ENCODE data around the gene PTPRZ1. TPM values are rescaled to one million over a fixed set of nuclear protein-coding genes. Genes with fewer than 3 reads are reported as not detected.
A peak's percentile ranks its signal among the peaks of the same experiment; 100 is the strongest.

Gene PTPRZ1
- total and polyA plus RNA-seq, 7 experiments from 2014 or later: not detected

DNA sequence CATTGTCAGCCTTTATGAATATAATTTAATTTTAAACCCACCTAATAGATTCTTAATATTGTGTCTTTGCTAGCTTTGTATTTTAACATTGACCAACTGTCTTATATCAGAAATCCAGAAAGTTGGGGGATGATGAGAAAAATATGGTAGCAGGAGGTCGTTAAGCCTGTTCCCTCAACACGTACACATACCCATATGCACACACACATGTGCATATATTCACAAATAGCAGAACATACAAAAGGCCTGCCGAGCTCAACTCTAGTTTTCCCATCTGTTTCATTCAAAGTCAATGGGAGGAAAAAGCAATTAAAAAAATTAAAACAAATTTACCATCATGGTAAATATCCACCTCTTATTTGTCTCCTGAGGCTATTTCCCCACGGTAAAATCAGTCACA, 25.9 kb upstream of the PTPRZ1 start:
- intact Hi-C loops (cut with micrococcal nuclease): no loop called here
- H3K36me3 ChIP-seq (ENCODE audit: control insufficient read depth in 2 of 3, insufficient read depth in 3 of 3, low read length in 3 of 3): no peaks in the 10 kb centered on the region
- Mint-ChIP-seq H3K4me3 (no peak overlapping the region), H3K9me3 (peaks cover 0 to 33% (median 6%) of the 10 kb centered on the region in 11 donors), H3K4me1 (no peaks in the 10 kb centered on the region), H3K36me3 (no peaks in the 10 kb centered on the region), H3K27me3 (no peaks in the 10 kb centered on the region), H3K27ac (no peak overlapping the region)
- no peaks in the 10 kb centered on the region for H3K4me1 ChIP-seq (ENCODE audit: control insufficient read depth in 2 of 2, insufficient read depth in 2 of 2, low read length in 2 of 2)
- ChIA-PET POLR2A (no interaction called here), CTCF (no interaction called here)
- no peaks in the 10 kb centered on the region for H3K9me3 ChIP-seq (ENCODE audit: control insufficient read depth in 2 of 3, low read length in 3 of 3)
- no peak overlapping the region for H3K27ac ChIP-seq (ENCODE audit: low read depth, low read length)
- no peak overlapping the region for H3K4me3 ChIP-seq (ENCODE audit: low read length)
- no peak for DNase-seq
- H3K27me3 ChIP-seq (ENCODE audit: control insufficient read depth in 2 of 2, insufficient read depth in 2 of 2, low read length in 2 of 2): no peaks in the 10 kb centered on the region
- ATAC-seq: no peak

DNA sequence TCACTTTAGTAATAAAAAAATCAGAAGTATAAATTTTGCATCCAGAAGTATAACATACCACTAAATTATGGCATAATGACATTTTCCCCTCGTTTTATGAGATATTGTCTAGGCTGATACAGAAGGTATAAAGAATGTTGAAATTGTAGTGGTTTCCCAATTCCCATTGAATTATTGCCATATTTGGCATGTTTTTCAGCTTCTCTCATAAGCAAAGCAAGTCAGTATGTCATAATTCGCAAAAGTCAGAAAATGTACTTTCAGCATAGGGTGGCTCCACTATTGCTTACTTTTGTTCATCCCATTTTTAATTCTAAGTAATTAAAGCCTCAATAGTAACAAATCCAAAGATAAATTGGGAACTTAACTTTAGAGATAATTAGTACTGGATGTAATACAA, 19.7 kb upstream of the PTPRZ1 start:
- no peaks in the 10 kb centered on the region for H3K27me3 ChIP-seq (ENCODE audit: control insufficient read depth in 2 of 2, insufficient read depth in 2 of 2, low read length in 2 of 2)
- DNase-seq (no peak), ATAC-seq (no peak)
- no peak overlapping the region for H3K4me3 ChIP-seq (ENCODE audit: low read length)
- H3K27me3 Mint-ChIP-seq: no peaks in the 10 kb centered on the region
- no peak overlapping the region for H3K4me3 Mint-ChIP-seq
- peaks cover 0 to 27% (median 6%) of the 10 kb centered on the region in 11 donors for H3K9me3 Mint-ChIP-seq
- H3K27ac ChIP-seq (ENCODE audit: low read depth, low read length): no peak overlapping the region
- no peaks in the 10 kb centered on the region for H3K36me3 ChIP-seq (ENCODE audit: control insufficient read depth in 2 of 3, insufficient read depth in 3 of 3, low read length in 3 of 3)
- intact Hi-C loops (cut with micrococcal nuclease): no loop called here
- no peaks in the 10 kb centered on the region for H3K36me3 Mint-ChIP-seq
- no peaks in the 10 kb centered on the region for H3K9me3 ChIP-seq (ENCODE audit: control insufficient read depth in 2 of 3, low read length in 3 of 3)
- ChIA-PET CTCF (no interaction called here), POLR2A (no interaction called here)
- H3K4me1 Mint-ChIP-seq: no peaks in the 10 kb centered on the region
- no peaks in the 10 kb centered on the region for H3K4me1 ChIP-seq (ENCODE audit: control insufficient read depth in 2 of 2, insufficient read depth in 2 of 2, low read length in 2 of 2)
- H3K27ac Mint-ChIP-seq: no peak overlapping the region

- H3K27ac ChIP-seq (ENCODE audit: low read depth, low read length): no peak overlapping the region
- no peaks in the 10 kb centered on the region for H3K27me3 ChIP-seq (ENCODE audit: control insufficient read depth in 2 of 2, insufficient read depth in 2 of 2, low read length in 2 of 2)
- Mint-ChIP-seq H3K36me3 (no peaks in the 10 kb centered on the region), H3K4me3 (no peak overlapping the region), H3K27ac (no peak overlapping the region), H3K27me3 (peaks cover 0 to 4% (median 0%) of the 10 kb centered on the region in 5 donors), H3K4me1 (no peaks in the 10 kb centered on the region), H3K9me3 (peaks cover 0 to 7% (median 3%) of the 10 kb centered on the region in 11 donors)
- ChIA-PET POLR2A (no interaction called here), CTCF (no interaction called here)
- H3K36me3 ChIP-seq (ENCODE audit: control insufficient read depth in 2 of 3, insufficient read depth in 3 of 3, low read length in 3 of 3): no peaks in the 10 kb centered on the region
- no peaks in the 10 kb centered on the region for H3K9me3 ChIP-seq (ENCODE audit: control insufficient read depth in 2 of 3, low read length in 3 of 3)
- no peak for DNase-seq
- no peak for ATAC-seq
- H3K4me1 ChIP-seq (ENCODE audit: control insufficient read depth in 2 of 2, insufficient read depth in 2 of 2, low read length in 2 of 2): no peaks in the 10 kb centered on the region
- intact Hi-C loops (cut with micrococcal nuclease): no loop called here
- H3K4me3 ChIP-seq (ENCODE audit: low read length): no peak overlapping the region
Observed at GRCh38 chr7:121860953-121861352, 12.0 kb upstream of the PTPRZ1 start.

- DNase-seq (no peak), ATAC-seq (no peak)
- ChIA-PET POLR2A (no interaction called here), CTCF (no interaction called here)
- no peak overlapping the region for H3K4me3 Mint-ChIP-seq
- Histone ChIP-seq H3K4me1 (ENCODE audit: control insufficient read depth in 2 of 2, insufficient read depth in 2 of 2, low read length in 2 of 2) (no peaks in the 10 kb centered on the region), H3K36me3 (ENCODE audit: control insufficient read depth in 2 of 3, insufficient read depth in 3 of 3, low read length in 3 of 3) (no peaks in the 10 kb centered on the region), H3K27me3 (ENCODE audit: control insufficient read depth in 2 of 2, insufficient read depth in 2 of 2, low read length in 2 of 2) (no peaks in the 10 kb centered on the region), H3K4me3 (ENCODE audit: low read length) (no peak overlapping the region), H3K9me3 (ENCODE audit: control insufficient read depth in 2 of 3, low read length in 3 of 3) (no peaks in the 10 kb centered on the region), H3K27ac (ENCODE audit: low read depth, low read length) (no peak overlapping the region)
- H3K27ac Mint-ChIP-seq: no peak overlapping the region
- H3K9me3 Mint-ChIP-seq: peaks cover 0 to 7% (median 1%) of the 10 kb centered on the region in 11 donors
- H3K4me1 Mint-ChIP-seq: no peaks in the 10 kb centered on the region
- peaks cover 0 to 4% (median 0%) of the 10 kb centered on the region in 5 donors for H3K27me3 Mint-ChIP-seq
- intact Hi-C loops (cut with micrococcal nuclease): no loop called here
- no peaks in the 10 kb centered on the region for H3K36me3 Mint-ChIP-seq
Observed at GRCh38 chr7:121862591-121862990, 10.4 kb upstream of the PTPRZ1 start.

DNA sequence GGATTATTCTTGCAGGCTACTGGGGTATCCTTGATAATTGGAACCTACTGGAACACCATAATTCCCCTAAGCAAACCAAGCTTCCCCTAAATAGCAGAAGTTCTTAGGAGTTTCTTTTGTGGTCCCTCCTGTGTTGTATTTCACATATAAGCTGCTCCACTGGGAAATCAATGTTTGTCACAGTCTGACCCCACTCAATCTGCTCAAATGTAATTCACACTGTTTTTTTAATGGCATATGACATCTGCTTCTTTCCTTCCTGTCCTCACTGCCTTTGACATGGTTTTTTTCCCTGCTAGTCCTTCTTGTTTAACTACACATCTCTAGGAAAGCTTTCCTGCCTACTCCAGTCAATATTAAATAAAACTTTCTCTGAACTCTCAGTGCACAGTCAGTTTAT, 1.8 kb upstream of the PTPRZ1 start:
- peaks cover 0 to 16% (median 3%) of the 10 kb centered on the region in 11 donors for H3K9me3 Mint-ChIP-seq
- intact Hi-C loops (cut with micrococcal nuclease): no loop called here
- Histone ChIP-seq H3K4me1 (ENCODE audit: control insufficient read depth in 2 of 2, insufficient read depth in 2 of 2, low read length in 2 of 2) (no peaks in the 10 kb centered on the region), H3K9me3 (ENCODE audit: control insufficient read depth in 2 of 3, low read length in 3 of 3) (no peaks in the 10 kb centered on the region), H3K4me3 (ENCODE audit: low read length) (no peak overlapping the region), H3K27ac (ENCODE audit: low read depth, low read length) (no peak overlapping the region), H3K36me3 (ENCODE audit: control insufficient read depth in 2 of 3, insufficient read depth in 3 of 3, low read length in 3 of 3) (no peaks in the 10 kb centered on the region), H3K27me3 (ENCODE audit: control insufficient read depth in 2 of 2, insufficient read depth in 2 of 2, low read length in 2 of 2) (no peaks in the 10 kb centered on the region)
- ChIA-PET CTCF (no interaction called here), POLR2A (no interaction called here)
- DNase-seq (no peak), ATAC-seq (no peak)
- no peaks in the 10 kb centered on the region for H3K36me3 Mint-ChIP-seq
- H3K4me3 Mint-ChIP-seq: no peak overlapping the region
- H3K27ac Mint-ChIP-seq: no peak overlapping the region
- peaks cover 0 to 14% (median 5%) of the 10 kb centered on the region in 7 donors for H3K4me1 Mint-ChIP-seq
- peaks cover 24 to 54% (median 41%) of the 10 kb centered on the region in 5 donors for H3K27me3 Mint-ChIP-seq

GRCh38 chr7:121873289-121874194, 581 bp downstream of the PTPRZ1 start:
- POLR2A ChIA-PET: no interaction called here
- intact Hi-C loops (cut with micrococcal nuclease): no loop called here
- Histone ChIP-seq H3K4me3 (ENCODE audit: low read length) (no peak overlapping the region), H3K27me3 (ENCODE audit: control insufficient read depth in 2 of 2, insufficient read depth in 2 of 2, low read length in 2 of 2) (no peaks in the 10 kb centered on the region), H3K9me3 (ENCODE audit: control insufficient read depth in 2 of 3, low read length in 3 of 3) (no peaks in the 10 kb centered on the region), H3K36me3 (ENCODE audit: control insufficient read depth in 2 of 3, insufficient read depth in 3 of 3, low read length in 3 of 3) (no peaks in the 10 kb centered on the region), H3K27ac (ENCODE audit: low read depth, low read length) (no peak overlapping the region), H3K4me1 (ENCODE audit: control insufficient read depth in 2 of 2, insufficient read depth in 2 of 2, low read length in 2 of 2) (no peaks in the 10 kb centered on the region)
- no peak for ATAC-seq
- peaks cover 0 to 16% (median 2%) of the 10 kb centered on the region in 11 donors for H3K9me3 Mint-ChIP-seq
- H3K27me3 Mint-ChIP-seq: peaks cover 24 to 63% (median 45%) of the 10 kb centered on the region in 5 donors
- no peaks in the 10 kb centered on the region for H3K36me3 Mint-ChIP-seq
- peak overlapping the region in 6 of 10 donors; percentile 4 to 57 (median 24) for H3K4me3 Mint-ChIP-seq
- CTCF ChIA-PET: interaction anchor here (0.6 kb wide), 1 partner anchor 693 kb away, joined by 3 read pairs; no protein-coding TSS in a partner anchor
- no peak overlapping the region for H3K27ac Mint-ChIP-seq
- DNase-seq: no peak
- H3K4me1 Mint-ChIP-seq: peaks cover 0 to 14% (median 5%) of the 10 kb centered on the region in 7 donors

DNA sequence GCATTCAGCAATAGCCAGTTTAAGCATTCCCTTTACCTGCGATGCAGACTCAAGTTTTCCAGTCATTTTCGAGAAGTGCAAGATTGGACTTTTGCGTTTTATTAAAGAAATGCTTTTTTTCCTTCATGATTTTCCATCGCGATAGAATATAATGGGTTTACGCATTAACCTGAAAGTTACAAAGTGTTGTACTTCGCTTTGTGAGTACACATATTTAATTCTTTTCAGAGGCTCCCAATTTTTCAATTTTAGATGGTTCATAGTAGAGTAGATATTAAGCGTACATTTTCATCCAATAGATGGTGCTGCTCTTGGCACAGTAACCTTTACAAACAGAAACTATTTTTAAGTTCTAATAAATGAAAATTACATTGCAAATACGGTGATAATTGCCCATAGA, 1.3 kb downstream of the PTPRZ1 start:
- no peaks in the 10 kb centered on the region for H3K9me3 ChIP-seq (ENCODE audit: control insufficient read depth in 2 of 3, low read length in 3 of 3)
- no peaks in the 10 kb centered on the region for H3K4me1 ChIP-seq (ENCODE audit: control insufficient read depth in 2 of 2, insufficient read depth in 2 of 2, low read length in 2 of 2)
- H3K9me3 Mint-ChIP-seq: peaks cover 0 to 16% (median 2%) of the 10 kb centered on the region in 11 donors
- DNase-seq: no peak
- H3K4me1 Mint-ChIP-seq: peaks cover 0 to 14% (median 5%) of the 10 kb centered on the region in 7 donors
- peaks cover 24 to 63% (median 45%) of the 10 kb centered on the region in 5 donors for H3K27me3 Mint-ChIP-seq
- no peak overlapping the region for H3K4me3 ChIP-seq (ENCODE audit: low read length)
- H3K27me3 ChIP-seq (ENCODE audit: control insufficient read depth in 2 of 2, insufficient read depth in 2 of 2, low read length in 2 of 2): no peaks in the 10 kb centered on the region
- H3K27ac ChIP-seq (ENCODE audit: low read depth, low read length): no peak overlapping the region
- no peaks in the 10 kb centered on the region for H3K36me3 ChIP-seq (ENCODE audit: control insufficient read depth in 2 of 3, insufficient read depth in 3 of 3, low read length in 3 of 3)
- H3K4me3 Mint-ChIP-seq: no peak overlapping the region
- intact Hi-C loops (cut with micrococcal nuclease): no loop called here
- CTCF ChIA-PET: no interaction called here
- POLR2A ChIA-PET: no interaction called here
- ATAC-seq: no peak
- no peak overlapping the region for H3K27ac Mint-ChIP-seq
- H3K36me3 Mint-ChIP-seq: no peaks in the 10 kb centered on the region
